ENCODE results near the gene POU6F2.

Gene POU6F2

DNA sequence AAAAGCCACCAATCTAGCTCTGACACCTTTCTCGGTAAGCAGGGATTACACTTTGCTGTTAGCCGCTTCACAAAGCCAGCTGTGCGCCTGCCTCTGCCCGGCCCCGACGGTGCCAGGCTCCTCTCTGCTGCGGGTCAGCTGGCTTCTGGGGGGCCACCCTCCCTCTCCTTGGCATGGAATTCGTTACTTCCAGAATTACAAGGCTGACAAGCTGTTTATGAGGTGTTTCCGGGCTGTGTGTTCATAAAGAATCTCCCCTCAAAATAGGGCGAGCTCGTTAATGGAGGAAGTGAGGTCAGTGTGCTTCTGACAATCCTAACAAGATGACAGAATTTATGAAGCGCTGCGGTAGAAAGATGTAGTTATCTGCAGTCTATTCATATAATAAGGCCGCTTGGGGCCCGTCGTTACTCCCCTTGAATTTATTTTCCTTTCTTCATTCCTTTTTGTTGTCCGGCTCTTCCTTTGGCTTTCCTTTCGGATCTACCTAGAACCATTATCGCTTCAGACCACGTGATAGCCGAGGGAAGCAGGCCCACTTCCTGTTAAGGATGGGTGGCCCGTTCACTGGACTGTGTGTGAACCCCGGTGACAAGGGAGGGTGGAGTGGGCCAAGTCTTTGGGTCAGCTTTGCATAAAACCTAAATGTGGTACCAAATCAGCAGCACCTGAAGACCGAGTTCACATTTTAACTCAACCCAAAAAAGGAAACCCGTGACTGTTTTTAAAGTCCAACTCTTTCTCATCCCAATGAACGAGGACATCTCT, 315.5 kb downstream of the POU6F2 start:
- Histone ChIP-seq H3F3A (ENCODE audit: low read depth) (no peaks in the 10 kb centered on the region), H3K9ac (ENCODE audit: low read depth, low read length, poor library complexity, severe bottlenecking) (no peak overlapping the region), H3K4me3 (ENCODE audit: low read length, poor library complexity, severe bottlenecking) (no peak overlapping the region), H2AFZ (ENCODE audit: low read length) (no peak overlapping the region), H3K4me2 (ENCODE audit: low read depth, low read length, poor library complexity, severe bottlenecking) (no peak overlapping the region), H3K79me2 (ENCODE audit: insufficient read depth, low read length) (no peaks in the 10 kb centered on the region), H3K4me1 (ENCODE audit: insufficient read depth, low read length, poor library complexity, severe bottlenecking) (no peaks in the 10 kb centered on the region), H3K27me3 (ENCODE audit: insufficient read depth, low read length, poor library complexity, severe bottlenecking) (no peaks in the 10 kb centered on the region), H3K36me3 (ENCODE audit: insufficient read depth, low read length) (no peaks in the 10 kb centered on the region), H3K9me2 (replicated peaks; ENCODE audit: low read depth, low read length) (no peaks in the 10 kb centered on the region), H3K9me3 (ENCODE audit: insufficient read depth, low read depth, low read length) (no peaks in the 10 kb centered on the region), H4K20me1 (ENCODE audit: insufficient read depth, low read length, poor library complexity, severe bottlenecking) (no peaks in the 10 kb centered on the region)
- TF ChIP-seq, protein P1, sequence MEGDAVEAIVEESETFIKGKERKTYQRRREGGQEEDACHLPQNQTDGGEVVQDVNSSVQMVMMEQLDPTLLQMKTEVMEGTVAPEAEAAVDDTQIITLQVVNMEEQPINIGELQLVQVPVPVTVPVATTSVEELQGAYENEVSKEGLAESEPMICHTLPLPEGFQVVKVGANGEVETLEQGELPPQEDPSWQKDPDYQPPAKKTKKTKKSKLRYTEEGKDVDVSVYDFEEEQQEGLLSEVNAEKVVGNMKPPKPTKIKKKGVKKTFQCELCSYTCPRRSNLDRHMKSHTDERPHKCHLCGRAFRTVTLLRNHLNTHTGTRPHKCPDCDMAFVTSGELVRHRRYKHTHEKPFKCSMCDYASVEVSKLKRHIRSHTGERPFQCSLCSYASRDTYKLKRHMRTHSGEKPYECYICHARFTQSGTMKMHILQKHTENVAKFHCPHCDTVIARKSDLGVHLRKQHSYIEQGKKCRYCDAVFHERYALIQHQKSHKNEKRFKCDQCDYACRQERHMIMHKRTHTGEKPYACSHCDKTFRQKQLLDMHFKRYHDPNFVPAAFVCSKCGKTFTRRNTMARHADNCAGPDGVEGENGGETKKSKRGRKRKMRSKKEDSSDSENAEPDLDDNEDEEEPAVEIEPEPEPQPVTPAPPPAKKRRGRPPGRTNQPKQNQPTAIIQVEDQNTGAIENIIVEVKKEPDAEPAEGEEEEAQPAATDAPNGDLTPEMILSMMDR (conservative IDR thresholded peaks at IDR 0.05; ENCODE audit: low read length) = no peak
- no peak for TF ChIP-seq EZH2phosphoT487 (IDR thresholded peaks at IDR 0.05; ENCODE audit: borderline replicate concordance)

DNA sequence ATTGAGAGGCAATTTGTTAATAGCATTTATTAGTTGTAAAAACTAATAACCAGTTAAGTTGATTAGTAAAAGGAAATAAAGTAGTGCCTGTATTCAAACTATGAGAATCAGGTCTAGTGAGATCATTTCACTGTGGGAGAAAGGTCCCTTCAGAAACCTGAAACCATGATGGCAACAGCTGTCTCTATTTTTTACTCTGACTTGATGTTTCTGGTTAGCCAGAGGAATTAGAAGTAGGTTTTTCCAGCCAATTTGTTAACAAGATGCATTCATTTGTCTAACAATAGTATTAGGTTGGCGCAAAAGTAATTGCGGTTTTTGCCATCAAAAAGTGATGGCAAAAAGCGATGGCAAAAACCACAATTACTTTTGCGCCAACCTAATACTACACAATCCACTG, 316.3 kb downstream of the POU6F2 start:
- no peak overlapping the region for H2AFZ ChIP-seq (ENCODE audit: low read length)
- no peaks in the 10 kb centered on the region for H3K27me3 ChIP-seq (ENCODE audit: insufficient read depth, low read length, poor library complexity, severe bottlenecking)
- TF ChIP-seq, protein P1 (conservative IDR thresholded peaks at IDR 0.05; ENCODE audit: low read length) = no peak
- no peak for TF ChIP-seq EZH2phosphoT487 (IDR thresholded peaks at IDR 0.05; ENCODE audit: borderline replicate concordance)
- no peaks in the 10 kb centered on the region for H3K9me2 ChIP-seq (replicated peaks; ENCODE audit: low read depth, low read length)
- H3K36me3 ChIP-seq (ENCODE audit: insufficient read depth, low read length) = no peaks in the 10 kb centered on the region
- H3K9ac ChIP-seq (ENCODE audit: low read depth, low read length, poor library complexity, severe bottlenecking) = no peak overlapping the region
- H3K79me2 ChIP-seq (ENCODE audit: insufficient read depth, low read length) = no peaks in the 10 kb centered on the region
- no peaks in the 10 kb centered on the region for H4K20me1 ChIP-seq (ENCODE audit: insufficient read depth, low read length, poor library complexity, severe bottlenecking)
- no peak overlapping the region for H3K4me3 ChIP-seq (ENCODE audit: low read length, poor library complexity, severe bottlenecking)
- no peaks in the 10 kb centered on the region for H3K4me1 ChIP-seq (ENCODE audit: insufficient read depth, low read length, poor library complexity, severe bottlenecking)
- no peaks in the 10 kb centered on the region for H3F3A ChIP-seq (ENCODE audit: low read depth)
- H3K4me2 ChIP-seq (ENCODE audit: low read depth, low read length, poor library complexity, severe bottlenecking) = no peak overlapping the region
- H3K9me3 ChIP-seq (ENCODE audit: insufficient read depth, low read depth, low read length) = no peaks in the 10 kb centered on the region

DNA sequence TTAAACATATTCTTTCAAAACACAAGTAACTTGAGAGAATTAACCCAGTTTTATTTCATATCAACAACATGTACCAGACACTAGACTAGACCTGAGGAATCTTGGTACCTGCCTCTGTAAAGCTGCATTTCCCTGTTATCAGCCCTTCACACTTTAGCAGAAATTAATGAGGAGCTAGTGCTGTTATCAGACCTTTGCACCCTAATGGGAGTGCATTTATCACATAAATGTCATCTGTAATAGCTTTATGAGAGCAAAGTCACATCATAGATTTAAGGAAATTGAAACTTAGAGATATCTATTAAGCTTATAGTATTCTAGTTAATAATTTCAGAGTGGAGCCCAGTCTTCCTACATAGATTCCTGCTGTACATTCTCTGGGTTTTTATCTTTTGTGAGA, 318.1 kb downstream of the POU6F2 start:
- Histone ChIP-seq H3K27me3 (ENCODE audit: insufficient read depth, low read length, poor library complexity, severe bottlenecking) (no peaks in the 10 kb centered on the region), H3K4me3 (ENCODE audit: low read length, poor library complexity, severe bottlenecking) (no peak overlapping the region), H3K9me2 (replicated peaks; ENCODE audit: low read depth, low read length) (no peaks in the 10 kb centered on the region), H3K9ac (ENCODE audit: low read depth, low read length, poor library complexity, severe bottlenecking) (no peak overlapping the region), H3K9me3 (ENCODE audit: insufficient read depth, low read depth, low read length) (no peaks in the 10 kb centered on the region), H3K79me2 (ENCODE audit: insufficient read depth, low read length) (no peaks in the 10 kb centered on the region), H3K36me3 (ENCODE audit: insufficient read depth, low read length) (no peaks in the 10 kb centered on the region), H4K20me1 (ENCODE audit: insufficient read depth, low read length, poor library complexity, severe bottlenecking) (no peaks in the 10 kb centered on the region), H3K4me2 (ENCODE audit: low read depth, low read length, poor library complexity, severe bottlenecking) (no peak overlapping the region), H3K4me1 (ENCODE audit: insufficient read depth, low read length, poor library complexity, severe bottlenecking) (no peaks in the 10 kb centered on the region), H3F3A (ENCODE audit: low read depth) (no peaks in the 10 kb centered on the region), H2AFZ (ENCODE audit: low read length) (no peak overlapping the region)
- no peak for TF ChIP-seq EZH2phosphoT487 (IDR thresholded peaks at IDR 0.05; ENCODE audit: borderline replicate concordance)
- TF ChIP-seq, protein P1 (conservative IDR thresholded peaks at IDR 0.05; ENCODE audit: low read length) = no peak

Data from Loucy (cell line).